RCC 7860 (cell line): ENCODE measurements around the gene AMZ2.

Source experiments
- DNase-seq: peaks from one replicate; pipeline ENCODE4 v3.0.0-alpha.2; 2015; ENCODE audit warnings: low spot score
- FAIRE-seq: peaks from 2 replicates; lab custom pipeline; 2012; peaks lifted over from hg19 to GRCh38; lab: Jason Lieb, UNC

AMZ2 gene

DNA sequence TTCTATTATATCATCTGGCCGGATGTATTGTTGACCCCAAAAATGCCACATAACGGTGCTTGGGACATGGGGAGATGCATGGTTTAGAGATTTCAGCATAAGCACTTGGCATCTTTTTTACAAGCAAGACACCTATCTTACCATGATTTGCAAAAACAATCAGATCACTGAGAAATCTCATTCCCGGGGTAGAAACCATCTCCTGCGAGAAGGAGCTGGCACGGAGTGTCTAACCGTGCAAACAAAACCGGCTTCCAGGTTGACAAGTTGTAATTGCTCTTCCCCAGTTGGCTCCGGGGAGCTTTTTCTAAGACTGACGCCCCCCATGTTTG, 42.1 kb downstream of the AMZ2 start:
- DNase-seq (no peak), FAIRE-seq (no peak)

DNA sequence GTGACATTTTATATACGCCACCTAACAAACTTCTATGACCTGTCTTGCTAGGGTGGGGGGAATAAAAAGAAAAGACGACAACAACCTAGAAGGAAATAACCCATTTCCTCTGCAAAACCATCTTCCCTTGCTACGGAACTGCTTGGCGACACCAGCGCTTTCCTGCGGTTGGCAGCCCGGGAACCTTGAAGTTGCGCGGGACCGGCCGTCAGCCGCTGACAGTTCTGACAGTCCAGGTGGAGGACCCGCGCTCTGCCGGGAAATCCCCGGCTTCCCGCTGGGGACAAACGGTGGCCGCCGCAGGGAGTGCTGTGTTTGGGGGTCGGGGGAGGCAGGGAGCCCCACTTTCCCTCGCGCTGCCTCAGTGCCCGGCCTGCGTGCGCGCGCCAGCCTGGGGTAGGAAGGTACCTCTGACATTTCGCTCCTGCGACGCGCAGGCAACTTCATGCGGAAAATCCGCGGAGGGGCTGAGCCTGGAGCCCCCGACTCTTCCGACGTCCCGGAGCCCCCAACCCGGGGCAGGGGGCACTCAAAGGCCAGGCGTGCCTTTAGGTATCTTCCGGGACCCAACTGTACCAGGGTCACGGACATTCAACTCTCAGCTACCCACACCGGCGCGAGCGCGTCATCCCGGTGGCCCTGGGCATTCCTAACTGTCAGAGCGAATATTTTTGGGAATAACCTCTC, 42.6 kb downstream of the AMZ2 start:
- DNase-seq = no peak
- FAIRE-seq = no peak

DNA sequence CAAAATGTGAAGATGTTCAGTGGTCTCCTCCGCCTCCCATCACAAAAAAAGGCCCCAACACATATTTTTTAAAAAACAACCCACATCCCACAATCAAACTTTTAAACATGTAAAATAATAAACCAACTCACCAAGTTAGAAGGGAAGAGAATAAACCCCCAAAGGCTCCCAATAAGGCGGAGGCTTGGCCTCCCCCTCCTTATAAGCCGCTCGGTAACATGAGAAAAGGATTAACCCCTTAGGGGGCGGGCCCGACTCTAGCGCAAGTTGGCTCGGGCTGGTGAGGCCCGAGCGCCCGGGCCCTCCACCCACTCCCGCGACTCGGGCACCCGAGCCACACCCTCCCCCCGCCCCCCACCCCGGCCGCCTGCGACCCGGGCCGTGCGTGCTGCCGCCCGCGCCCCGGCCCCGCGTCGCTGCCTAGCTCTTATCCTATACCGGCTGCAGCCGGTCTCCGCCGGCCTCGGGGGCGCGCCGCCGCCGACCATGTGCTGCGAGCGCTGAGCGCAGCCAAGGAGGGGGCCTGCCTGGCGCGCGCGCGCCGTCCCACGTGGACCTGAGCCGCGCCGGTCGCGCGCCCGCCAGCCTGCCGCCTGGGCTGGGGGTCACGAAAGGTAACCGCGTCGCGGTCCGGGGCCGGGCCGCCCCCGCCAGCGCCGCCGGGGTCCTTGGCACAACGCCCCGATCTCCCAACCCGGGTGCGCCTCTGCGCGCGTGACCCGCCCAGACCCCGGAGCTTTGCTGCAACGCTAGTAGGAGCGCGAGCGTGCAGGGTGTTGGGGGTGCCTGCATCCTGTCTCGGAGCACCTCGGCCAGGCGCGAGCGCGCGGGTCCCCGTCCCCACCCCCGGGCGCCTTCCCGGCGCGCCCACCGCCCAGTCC, 43.4 kb downstream of the AMZ2 start, which contains the start of the genes ARSG and SLC16A6:
Gene ARSG, plus strand, starts transcription at position 541 of the 881 bp plus-strand sequence. CDS start 15,999 bp downstream, outside the sequence.
Gene SLC16A6, minus strand, starts transcription at position 173 of the 881 bp plus-strand sequence. CDS start 12,807 bp downstream, outside the sequence.
- peak; percentile 41 for DNase-seq
- FAIRE-seq = no peak

DNA sequence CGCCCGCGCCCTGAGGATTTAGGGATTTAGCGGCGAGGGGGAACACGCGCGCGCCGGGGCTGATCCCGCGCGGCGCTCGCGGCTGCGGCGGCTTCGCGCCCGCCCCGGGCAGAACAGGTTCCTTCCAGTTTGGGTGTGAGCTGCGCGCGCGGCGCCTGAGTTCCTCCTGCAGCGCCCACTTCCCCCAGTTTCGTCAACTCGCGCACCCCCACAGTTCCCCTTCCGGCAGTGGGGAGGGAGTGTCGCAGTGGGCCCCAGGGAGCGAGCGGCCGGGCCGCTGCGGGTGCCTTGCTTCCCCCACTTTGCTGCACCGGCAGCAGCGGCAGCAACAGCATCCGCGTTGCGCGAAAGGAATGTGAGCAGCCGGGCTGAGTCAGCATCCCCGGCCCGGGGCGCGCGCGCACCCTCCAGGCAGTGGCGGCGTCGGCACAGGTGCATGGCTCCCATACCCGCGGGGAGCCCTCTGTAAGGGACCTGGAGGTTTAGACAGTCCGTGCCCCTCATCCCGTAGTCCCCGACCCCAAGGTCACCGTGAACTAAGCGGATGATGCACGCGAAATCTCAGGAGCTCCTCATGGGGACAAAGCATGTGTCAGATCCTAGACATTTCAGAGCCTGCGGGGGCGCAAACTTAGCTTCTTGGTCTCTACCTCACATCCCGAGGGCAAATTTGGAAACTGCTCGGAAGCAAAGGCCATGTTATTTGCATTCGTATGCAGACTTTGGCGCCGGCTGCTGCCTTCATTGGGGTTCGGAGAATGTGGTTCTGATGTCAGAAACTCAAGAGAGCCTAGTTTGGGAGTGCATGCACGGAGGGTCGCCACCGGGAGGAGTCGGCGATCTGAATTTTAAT, 44.2 kb downstream of the AMZ2 start:
- DNase-seq (peak; percentile 51), FAIRE-seq (no peak)

DNA sequence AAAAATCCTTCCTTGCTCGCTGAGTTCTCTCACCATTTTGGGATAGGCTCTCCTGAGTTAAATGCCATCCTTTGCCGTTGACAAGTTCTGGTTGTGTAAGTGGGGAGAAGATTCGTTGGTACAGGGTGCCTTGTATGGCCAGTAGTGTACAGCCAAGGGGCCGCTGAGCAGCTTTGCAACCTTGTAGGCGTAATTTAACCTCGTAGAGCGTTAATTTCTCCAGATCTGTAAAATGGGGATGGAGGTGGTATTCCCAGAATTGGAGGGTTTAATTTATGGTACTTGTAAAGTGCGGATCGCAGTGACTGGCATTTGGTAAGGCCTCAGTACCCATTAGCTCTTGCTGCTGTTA, 44.8 kb downstream of the AMZ2 start:
- FAIRE-seq = no peak
- DNase-seq = no peak

DNA sequence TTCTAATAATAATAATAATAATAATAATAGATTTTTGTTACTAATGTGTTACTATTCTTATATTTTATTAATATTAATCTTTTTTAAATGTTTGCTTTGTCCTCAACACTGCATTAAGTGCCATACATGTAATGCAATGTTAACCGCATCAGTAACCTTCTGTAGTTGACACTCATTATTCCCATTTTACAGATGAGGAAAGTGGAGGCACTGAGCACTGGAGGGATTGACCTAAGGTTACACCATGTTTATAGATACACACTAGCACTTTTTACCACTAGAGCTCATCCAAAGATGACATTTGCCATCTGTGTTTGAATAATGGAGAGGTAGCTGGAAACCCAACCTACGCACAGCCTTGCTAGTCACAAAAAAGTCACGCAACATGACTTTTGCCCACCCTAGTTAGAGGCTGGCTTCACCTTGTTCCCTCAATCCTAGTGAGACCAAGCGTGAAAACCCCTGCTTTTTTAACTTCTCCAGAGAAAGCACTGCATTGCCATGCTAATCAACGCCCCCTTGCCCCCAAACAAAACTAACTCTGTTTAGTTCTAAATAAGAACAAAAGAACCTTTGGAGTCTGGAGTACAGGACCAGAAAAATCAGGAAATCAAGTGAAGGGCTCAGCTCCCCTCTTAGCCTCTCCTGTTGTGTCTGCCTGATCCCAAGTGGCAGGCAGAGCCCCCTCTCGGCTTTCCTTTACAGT, 45.8 kb downstream of the AMZ2 start:
- no peak for DNase-seq
- FAIRE-seq = no peak

DNA sequence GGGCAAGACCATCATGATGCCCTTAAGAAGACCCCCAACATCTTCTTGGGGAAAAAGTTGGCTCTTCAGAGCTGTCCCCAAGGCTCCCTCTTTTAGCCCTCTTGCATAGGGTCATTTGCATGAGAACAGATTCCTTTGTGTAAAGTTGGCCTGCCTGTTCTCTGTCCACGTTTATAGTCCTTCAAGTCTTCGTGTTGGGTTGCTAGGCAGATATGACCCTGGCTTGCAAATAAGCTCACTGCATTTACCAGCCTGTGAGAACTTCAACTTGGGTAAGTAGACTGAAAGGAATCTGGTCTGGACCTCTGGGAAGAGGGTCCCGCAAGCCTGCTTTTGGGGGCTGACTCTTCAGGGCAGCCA, 46.3 kb downstream of the AMZ2 start:
- no peak for DNase-seq
- FAIRE-seq = no peak

DNA sequence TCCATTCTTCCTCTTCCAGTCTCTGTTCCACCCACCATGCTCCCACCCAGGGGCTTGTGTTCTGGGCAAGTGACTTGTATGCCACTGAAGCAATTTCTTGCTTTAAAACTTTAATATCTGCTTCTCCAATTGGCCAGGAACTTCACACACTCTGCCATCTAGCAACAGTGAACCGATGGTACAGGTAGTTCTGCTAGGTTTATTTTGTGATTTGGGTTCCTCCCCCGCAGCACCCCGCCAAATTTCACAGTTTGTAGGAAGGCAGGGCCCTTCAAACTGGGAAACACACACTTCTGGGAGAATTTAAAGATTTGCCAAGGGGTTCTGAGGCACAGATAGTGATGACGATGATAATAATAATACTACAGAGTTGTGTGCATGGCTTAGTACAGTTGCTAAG, 46.8 kb downstream of the AMZ2 start:
- no peak for FAIRE-seq
- DNase-seq = no peak

DNA sequence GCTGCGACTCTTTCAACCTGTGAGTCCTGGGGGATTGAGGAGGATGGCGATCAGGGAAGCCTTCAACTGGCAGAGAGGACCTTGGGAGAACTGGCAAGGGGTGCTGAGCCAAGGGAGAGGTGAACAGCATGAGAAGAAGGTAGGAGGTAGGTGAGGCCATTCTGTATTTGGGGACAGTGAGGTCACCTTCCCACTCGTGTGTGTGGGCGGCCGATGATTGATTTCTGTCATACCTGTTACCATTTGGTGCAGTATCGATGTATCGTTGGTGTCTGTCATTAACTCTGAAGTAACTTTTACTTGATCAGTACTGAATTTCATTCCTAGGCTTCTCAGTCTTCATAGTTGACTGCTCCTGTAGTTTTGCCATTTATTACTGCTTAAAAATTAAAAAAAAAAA, 47.2 kb downstream of the AMZ2 start:
- no peak for FAIRE-seq
- DNase-seq = no peak

DNA sequence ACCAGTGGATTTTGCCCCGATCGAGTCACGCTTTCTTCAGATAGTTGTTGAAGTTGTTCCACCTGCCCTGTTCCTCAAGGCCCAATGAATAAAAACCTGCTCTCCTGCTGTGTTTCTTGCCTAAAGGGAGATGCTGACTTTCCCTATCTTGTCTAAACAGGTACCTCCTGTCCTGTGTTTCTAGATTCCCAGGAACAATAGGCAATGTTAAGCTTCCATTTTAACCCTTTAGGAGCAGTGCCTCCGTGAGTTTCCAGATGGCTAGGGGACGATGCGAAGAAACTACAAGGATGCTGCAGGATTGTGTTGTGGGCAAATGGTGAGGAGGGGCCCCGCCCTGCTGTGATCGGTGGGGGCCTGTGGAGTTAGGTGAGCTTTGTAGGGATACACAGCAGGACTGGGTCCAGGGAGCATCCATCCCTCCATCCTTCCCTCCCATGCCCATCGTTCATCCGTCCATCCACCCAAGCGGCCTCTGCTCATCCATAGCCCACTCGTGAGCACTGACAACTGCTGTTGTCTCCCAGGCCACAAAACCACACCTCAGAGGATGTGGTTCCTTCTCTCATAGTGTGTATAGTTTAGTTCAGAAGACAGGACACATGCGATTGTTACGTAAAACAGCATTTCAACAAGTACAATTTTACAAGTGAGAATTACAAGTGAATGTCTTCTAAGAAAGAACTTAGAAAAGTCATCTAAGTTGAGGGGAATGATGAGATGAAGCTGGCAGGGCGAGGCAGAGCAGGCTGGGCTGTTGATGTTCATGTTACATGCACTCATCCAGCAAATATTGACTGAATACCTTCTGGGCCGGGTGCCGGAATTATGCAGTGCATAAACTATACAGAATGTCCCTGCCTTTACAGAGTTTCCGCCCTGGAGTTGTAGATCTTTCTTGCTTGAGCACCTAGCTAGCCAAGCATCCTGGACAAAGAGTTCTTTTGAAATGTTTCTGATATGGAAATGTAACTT, 48.7 kb downstream of the AMZ2 start:
- DNase-seq = no peak
- no peak for FAIRE-seq

DNA sequence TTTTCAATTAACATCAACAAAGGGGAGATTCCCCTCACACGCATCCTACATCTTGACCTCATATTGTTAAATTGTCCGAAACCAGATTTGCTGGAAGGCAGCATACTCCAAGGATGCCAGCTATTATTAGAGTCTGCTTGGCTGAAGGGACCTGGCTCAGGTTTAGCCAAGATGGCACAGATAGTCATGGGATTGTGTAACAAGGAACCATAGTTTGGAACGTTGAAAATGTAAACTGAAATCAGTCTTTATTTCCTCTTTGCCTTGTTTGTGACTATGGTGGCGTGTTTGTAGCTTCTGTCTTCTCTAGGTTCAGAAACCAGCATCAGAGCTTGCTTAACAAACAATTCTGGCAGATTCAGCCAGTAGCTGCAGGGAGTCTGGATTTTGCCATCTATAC, 49.4 kb downstream of the AMZ2 start:
- DNase-seq (no peak), FAIRE-seq (no peak)

DNA sequence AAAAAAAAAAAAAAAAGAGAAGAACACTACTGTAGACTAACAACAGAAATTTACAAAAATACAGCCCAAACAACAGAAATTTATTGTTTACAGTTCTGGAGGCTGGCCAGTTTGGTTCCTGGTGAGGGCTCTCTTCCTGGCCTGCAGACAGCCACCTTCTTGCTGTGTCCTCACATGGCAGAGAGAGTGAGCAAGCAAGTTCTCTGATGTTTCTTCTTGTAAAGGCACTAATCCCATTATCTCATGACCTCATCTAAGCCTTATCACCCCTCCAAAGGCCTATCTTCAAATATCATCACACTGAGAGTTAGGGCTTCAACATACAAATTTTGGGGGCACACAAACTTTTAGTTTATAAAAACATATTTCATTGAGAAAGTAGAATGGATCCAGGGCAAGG, 50.8 kb downstream of the AMZ2 start:
- no peak for FAIRE-seq

DNA sequence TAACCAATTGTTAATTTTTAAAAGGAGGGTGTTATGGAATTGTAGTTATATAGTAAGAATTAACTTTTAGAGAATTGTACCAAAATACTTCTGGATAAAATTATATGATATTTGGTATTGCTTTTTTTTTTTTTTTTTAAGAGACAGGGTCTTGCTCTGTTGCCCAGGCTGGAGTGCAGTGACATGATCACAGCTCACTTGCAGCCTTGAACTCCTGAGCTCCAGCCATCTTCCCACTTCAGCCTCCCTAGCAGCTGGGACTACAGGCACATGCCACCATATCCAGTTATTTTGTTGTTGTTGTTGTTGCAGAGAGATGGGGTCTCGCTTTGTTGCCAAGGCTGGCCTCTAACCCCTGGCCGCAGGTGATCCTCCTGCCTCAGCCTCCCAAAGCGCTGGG, 52.0 kb downstream of the AMZ2 start:
- FAIRE-seq (no peak), DNase-seq (no peak)

More for the DNA sequence above, 50.8 kb downstream of the AMZ2 start:
- DNase-seq = no peak

DNA sequence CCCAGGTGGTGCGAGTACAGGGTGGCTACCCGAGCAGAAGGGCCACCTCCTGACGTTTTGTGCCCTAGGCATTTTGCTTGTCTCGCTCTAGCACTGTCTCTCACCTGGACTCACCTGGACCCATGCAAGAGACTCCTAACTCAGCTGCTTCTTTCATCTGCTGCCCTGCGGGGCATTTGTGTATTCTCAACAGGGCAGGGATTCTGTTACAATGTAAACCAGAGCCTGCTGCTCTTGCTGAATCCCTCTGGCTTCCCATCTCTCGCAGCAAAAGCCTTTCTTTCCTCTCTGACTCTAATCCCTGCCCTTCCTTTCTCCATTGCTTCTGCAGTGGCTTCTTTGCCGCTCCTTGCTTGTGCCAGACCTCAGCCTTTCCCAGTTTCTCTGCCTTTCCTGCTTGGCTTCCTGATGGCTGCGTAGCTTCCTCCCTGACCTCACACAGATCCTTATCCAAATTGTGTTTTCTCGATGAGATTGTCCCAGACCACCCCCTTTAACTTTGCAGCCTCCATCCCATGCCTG, 53.7 kb downstream of the AMZ2 start:
- DNase-seq (no peak), FAIRE-seq (no peak)

DNA sequence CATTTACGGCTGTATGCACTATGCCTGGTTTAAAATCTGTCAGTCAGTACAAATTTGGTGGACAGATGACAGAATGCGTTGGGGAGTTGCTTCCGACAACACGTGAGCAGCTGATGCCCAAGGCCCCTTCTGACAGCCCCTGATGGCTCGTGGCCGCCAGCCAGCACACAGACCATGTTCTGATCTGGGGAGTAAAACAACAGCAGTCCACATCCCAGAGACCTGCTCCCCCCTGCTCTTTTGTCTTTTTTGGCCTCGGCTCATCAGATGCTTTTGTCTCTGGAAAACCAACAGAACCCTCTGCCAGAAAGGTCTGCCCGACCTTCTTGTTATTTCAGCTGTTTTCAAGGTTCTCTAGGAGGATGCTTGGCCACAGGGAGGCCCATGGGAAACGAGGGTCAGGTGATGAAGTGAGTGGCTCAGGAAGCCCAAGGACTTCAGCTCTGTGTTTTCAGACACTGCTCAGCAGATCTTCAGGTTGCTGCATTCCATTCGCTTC, 54.3 kb downstream of the AMZ2 start:
- DNase-seq (no peak), FAIRE-seq (no peak)

DNA sequence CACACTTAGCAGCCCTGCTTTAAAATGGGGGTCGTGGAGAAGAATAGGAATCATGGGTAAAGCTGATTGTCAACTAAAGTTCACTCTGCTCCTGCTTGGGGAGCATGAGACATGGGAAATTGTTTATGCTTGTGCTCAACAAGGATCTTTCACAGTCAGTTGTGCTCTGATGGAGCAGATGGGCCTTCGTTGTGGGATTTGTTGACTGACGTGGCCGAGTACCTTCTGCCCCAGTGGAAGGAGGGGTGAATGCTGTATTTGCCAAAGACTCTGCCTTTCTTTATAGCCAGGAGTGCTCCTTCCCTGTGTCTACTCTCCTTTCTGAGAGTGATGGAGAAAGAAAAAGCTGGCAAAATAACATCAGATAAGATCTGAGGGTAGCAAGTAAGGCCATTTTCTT, 54.8 kb downstream of the AMZ2 start:
- no peak for DNase-seq

DNA sequence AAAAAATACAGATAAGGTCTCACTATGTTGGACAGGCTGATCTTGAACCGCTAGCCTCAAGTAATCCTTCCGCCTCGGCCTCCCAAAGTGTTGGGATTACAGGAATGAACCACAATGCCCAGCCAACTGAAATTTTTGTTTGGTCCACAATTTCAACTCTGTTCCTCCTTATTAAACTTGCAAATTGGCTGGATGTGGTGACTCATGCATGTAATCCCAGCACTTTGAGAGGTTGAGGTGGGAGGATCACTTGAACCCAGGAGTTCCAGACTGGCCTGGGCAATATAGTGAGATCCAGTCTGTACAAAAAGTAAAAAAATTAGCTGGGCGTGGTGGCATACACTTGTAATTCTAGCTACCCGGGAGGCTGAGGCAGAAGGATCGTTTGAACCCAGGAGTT, 56.9 kb downstream of the AMZ2 start:
- FAIRE-seq (no peak), DNase-seq (no peak)

More for the DNA sequence above, 54.8 kb downstream of the AMZ2 start:
- FAIRE-seq = no peak

DNA sequence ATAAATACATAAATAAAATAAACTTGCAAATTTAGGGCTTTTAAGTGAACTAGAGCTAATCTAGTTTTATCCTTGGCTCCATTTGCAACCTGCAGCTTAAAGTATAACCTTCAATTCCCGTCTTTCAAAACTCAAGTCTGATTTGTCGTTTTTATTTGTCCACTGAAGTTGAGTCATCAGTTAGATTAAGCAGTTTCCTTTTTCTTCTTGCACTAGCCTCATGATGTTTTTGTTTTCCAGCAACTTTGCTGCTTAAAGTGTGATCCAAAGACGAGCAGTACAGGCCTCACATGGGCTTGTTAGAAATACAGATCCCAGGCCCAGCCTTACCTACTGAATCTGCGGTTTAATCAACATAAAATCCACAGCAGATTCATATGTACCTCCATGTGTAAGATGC, 57.3 kb downstream of the AMZ2 start:
- no peak for FAIRE-seq

More for the DNA sequence above, 57.3 kb downstream of the AMZ2 start:
- DNase-seq = no peak
